ENCODE measurements around the gene OR2T1. TPM values are rescaled to one million over a fixed set of nuclear protein-coding genes. Genes with fewer than 3 reads are reported as not detected.
"Not testable (repeated sequence)": the region's sequence is repeated elsewhere in the genome, so short reads cannot be mapped to it uniquely, and the experiment has no call there.

OR2T1 gene
- total and polyA plus RNA-seq, 2 of the 13 experiments (the other 11 are each of a cell fraction or from before 2014, with no cell fraction given) = not detected

DNA sequence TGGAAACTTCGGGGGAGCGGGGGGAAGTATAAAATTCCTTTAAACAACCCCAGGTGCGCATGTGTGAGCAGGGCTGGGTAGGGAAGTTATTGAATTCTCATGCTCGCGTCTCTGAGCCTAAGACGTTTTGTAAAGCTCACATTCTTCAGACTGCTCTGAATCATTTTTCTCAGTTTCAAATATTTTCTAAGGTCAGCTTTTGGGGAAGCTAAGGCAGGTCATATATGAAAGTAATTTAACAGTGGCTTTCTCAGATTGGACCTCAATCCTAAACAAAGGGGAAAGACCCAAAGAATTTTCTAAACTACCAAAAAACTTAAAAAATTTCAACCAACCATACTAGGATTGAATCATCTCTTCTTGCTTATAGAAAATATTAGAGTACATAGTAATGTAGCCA lies 32.1 kb downstream of the OR2T1 start:
- H3K27ac ChIP-seq (ENCODE audit: extremely low read length, insufficient read depth, low read length); H3K4me2 ChIP-seq (ENCODE audit: low read depth, low read length); intact Hi-C loops (cut with micrococcal nuclease; ENCODE audit: unreplicated experiment); POLR2A ChIA-PET; H2AFZ ChIP-seq (ENCODE audit: low read length); H4K20me1 ChIP-seq (ENCODE audit: insufficient read depth, low read length); H3K27me3 ChIP-seq (ENCODE audit: control insufficient read depth in 1 of 2, insufficient read depth in 2 of 2, low read length in 2 of 2); BruUV-seq (replicated peaks); in situ Hi-C loops (cut with HindIII; ENCODE audit: extremely low pct_ligation_motif_present, low pct_unique_long_range_greater_than_20kb); H3K79me2 ChIP-seq (ENCODE audit: insufficient read depth, low read length); ATAC-seq; H3K36me3 ChIP-seq (replicated peaks in 1 of 2; ENCODE audit: control insufficient read depth in 1 of 2, insufficient read depth in 2 of 2, low read length in 2 of 2); H3K4me3 ChIP-seq (replicated peaks in 1 of 3; ENCODE audit: insufficient read depth in 1 of 3, low read depth in 2 of 3, low read length in 3 of 3); FAIRE-seq; H3K9ac ChIP-seq (ENCODE audit: insufficient read depth, low read depth, low read length); H3K4me1 ChIP-seq (ENCODE audit: insufficient read depth, low read length); CTCF ChIA-PET (ENCODE audit: low intra/inter-chr PET ratio, low total read pairs); H3K9me3 ChIP-seq (ENCODE audit: low read length); DNase-seq (ENCODE audit: low spot score): not testable (repeated sequence)
- 55% methylated on average over 6 of the region's 6 CpGs for WGBS (ENCODE audit: low lambda C conversion rate)

DNA sequence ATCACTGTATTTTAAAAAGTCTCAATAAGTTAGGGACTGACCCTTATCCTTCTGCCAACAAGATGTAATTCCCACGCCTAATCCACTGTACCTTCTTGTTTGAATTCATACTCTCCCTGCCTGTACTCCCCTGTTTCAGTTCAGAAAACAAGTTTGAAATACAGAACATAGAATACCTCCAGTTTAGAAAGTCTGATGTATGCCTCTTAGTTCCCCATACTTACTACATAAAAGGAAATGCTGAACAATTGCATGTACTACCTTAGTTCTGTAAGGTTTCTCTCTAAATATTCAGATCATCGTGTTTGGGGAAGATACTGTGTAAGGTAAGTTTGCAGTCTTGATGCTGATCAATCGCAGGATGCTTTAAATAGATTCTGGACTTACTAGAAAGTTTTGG lies 33.5 kb downstream of the OR2T1 start:
- H3K9ac ChIP-seq (ENCODE audit: insufficient read depth, low read depth, low read length); DNase-seq (ENCODE audit: low spot score); H2AFZ ChIP-seq (ENCODE audit: low read length); intact Hi-C loops (cut with micrococcal nuclease; ENCODE audit: unreplicated experiment); H3K9me3 ChIP-seq (ENCODE audit: low read length); CTCF ChIA-PET (ENCODE audit: low intra/inter-chr PET ratio, low total read pairs); H3K79me2 ChIP-seq (ENCODE audit: insufficient read depth, low read length); H3K27ac ChIP-seq (ENCODE audit: extremely low read length, insufficient read depth, low read length); H3K4me3 ChIP-seq (replicated peaks in 1 of 3; ENCODE audit: insufficient read depth in 1 of 3, low read depth in 2 of 3, low read length in 3 of 3); H3K4me1 ChIP-seq (ENCODE audit: insufficient read depth, low read length); POLR2A ChIA-PET; H3K4me2 ChIP-seq (ENCODE audit: low read depth, low read length); BruUV-seq (replicated peaks); FAIRE-seq; in situ Hi-C loops (cut with HindIII; ENCODE audit: extremely low pct_ligation_motif_present, low pct_unique_long_range_greater_than_20kb); H3K36me3 ChIP-seq (replicated peaks in 1 of 2; ENCODE audit: control insufficient read depth in 1 of 2, insufficient read depth in 2 of 2, low read length in 2 of 2); H3K27me3 ChIP-seq (ENCODE audit: control insufficient read depth in 1 of 2, insufficient read depth in 2 of 2, low read length in 2 of 2); ATAC-seq; H4K20me1 ChIP-seq (ENCODE audit: insufficient read depth, low read length): not testable (repeated sequence)
- WGBS (ENCODE audit: low lambda C conversion rate) = 7% methylated on average over 3 of the region's 3 CpGs

DNA sequence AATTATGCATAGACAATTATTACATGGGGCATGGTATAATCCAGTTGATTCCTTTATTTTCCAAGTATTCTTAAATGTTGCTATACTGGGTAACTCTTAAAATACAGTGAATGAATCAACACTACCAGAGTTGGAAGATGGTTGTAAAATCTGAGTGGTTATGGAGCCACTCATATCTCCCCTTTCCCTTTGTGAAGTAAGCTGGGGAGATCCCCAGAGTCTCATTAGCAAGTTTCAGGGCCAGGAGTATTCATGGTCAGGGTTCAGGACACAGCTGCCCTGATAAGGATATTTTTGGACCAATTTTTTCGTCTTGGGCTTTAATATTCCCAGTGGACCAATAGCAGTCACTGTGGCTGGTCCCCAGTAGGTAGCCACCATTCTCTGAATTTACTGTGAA lies 35.8 kb downstream of the OR2T1 start:
- H4K20me1 ChIP-seq (ENCODE audit: insufficient read depth, low read length); ATAC-seq; FAIRE-seq; H3K4me1 ChIP-seq (ENCODE audit: insufficient read depth, low read length); DNase-seq (ENCODE audit: low spot score); H3K27me3 ChIP-seq (ENCODE audit: control insufficient read depth in 1 of 2, insufficient read depth in 2 of 2, low read length in 2 of 2); H3K9ac ChIP-seq (ENCODE audit: insufficient read depth, low read depth, low read length); intact Hi-C loops (cut with micrococcal nuclease; ENCODE audit: unreplicated experiment); POLR2A ChIA-PET; H3K27ac ChIP-seq (ENCODE audit: extremely low read length, insufficient read depth, low read length); H3K4me3 ChIP-seq (replicated peaks in 1 of 3; ENCODE audit: insufficient read depth in 1 of 3, low read depth in 2 of 3, low read length in 3 of 3); H3K36me3 ChIP-seq (replicated peaks in 1 of 2; ENCODE audit: control insufficient read depth in 1 of 2, insufficient read depth in 2 of 2, low read length in 2 of 2); H3K9me3 ChIP-seq (ENCODE audit: low read length); H2AFZ ChIP-seq (ENCODE audit: low read length); in situ Hi-C loops (cut with HindIII; ENCODE audit: extremely low pct_ligation_motif_present, low pct_unique_long_range_greater_than_20kb); CTCF ChIA-PET (ENCODE audit: low intra/inter-chr PET ratio, low total read pairs); H3K4me2 ChIP-seq (ENCODE audit: low read depth, low read length); H3K79me2 ChIP-seq (ENCODE audit: insufficient read depth, low read length); BruUV-seq (replicated peaks): not testable (repeated sequence)
- WGBS (ENCODE audit: low lambda C conversion rate) = 0% methylated on average over 1 of the region's 1 CpG

DNA sequence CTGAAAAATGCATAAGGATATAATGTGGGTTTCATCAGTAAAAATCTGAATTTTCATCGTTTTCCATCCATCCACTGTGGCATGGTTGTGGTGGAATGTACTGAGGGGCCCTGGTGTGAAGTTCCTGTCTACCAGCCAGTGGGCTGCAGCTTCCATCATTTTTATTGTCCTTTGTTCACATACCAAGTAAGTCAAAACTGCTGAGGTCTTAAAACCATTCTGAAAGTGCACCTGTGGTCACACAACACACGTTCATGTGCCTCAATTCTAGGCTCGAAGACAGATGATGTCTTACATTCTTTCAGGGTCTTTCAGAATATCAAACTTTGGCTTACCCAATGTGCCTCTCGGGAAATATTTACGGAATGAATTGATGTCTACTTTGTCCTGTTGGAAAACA lies 36.4 kb downstream of the OR2T1 start:
- H3K4me2 ChIP-seq (ENCODE audit: low read depth, low read length); DNase-seq (ENCODE audit: low spot score); H3K27ac ChIP-seq (ENCODE audit: extremely low read length, insufficient read depth, low read length); H4K20me1 ChIP-seq (ENCODE audit: insufficient read depth, low read length); H3K4me3 ChIP-seq (replicated peaks in 1 of 3; ENCODE audit: insufficient read depth in 1 of 3, low read depth in 2 of 3, low read length in 3 of 3); H3K27me3 ChIP-seq (ENCODE audit: control insufficient read depth in 1 of 2, insufficient read depth in 2 of 2, low read length in 2 of 2); FAIRE-seq; H3K9me3 ChIP-seq (ENCODE audit: low read length); H3K79me2 ChIP-seq (ENCODE audit: insufficient read depth, low read length); H3K36me3 ChIP-seq (replicated peaks in 1 of 2; ENCODE audit: control insufficient read depth in 1 of 2, insufficient read depth in 2 of 2, low read length in 2 of 2); H2AFZ ChIP-seq (ENCODE audit: low read length); POLR2A ChIA-PET; H3K4me1 ChIP-seq (ENCODE audit: insufficient read depth, low read length); BruUV-seq (replicated peaks); in situ Hi-C loops (cut with HindIII; ENCODE audit: extremely low pct_ligation_motif_present, low pct_unique_long_range_greater_than_20kb); H3K9ac ChIP-seq (ENCODE audit: insufficient read depth, low read depth, low read length); CTCF ChIA-PET (ENCODE audit: low intra/inter-chr PET ratio, low total read pairs); ATAC-seq; intact Hi-C loops (cut with micrococcal nuclease; ENCODE audit: unreplicated experiment): not testable (repeated sequence)
- 2% methylated on average over 5 of the region's 5 CpGs for WGBS (ENCODE audit: low lambda C conversion rate)
